Measurements from ENCODE around the gene HHLA2. TPM values are rescaled to one million over a fixed set of nuclear protein-coding genes. Genes with fewer than 3 reads are reported as not detected.

The HHLA2 gene
- not detected in 2 replicates for total RNA-seq

DNA sequence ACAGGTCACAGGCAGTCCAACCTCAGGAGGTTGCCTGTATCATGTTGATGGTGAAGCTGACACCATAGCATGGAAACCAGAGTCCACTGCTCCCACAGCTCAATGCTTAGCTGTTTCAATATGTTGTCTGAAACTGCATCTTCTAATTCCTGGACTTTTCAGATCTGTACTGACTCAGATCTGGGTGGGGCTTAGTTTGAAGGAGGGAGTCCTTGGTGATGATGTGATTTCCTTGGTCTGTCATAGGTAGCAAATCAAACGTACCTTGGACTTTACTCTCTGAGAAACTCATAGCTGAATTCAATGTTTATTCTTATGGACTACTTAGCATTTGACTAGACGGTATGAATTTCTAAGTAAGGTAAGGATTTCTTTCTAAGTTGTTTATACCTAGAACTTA lies at the start of gene HHLA2:
HHLA2 (plus strand) TSS at position 310 of the 400 bp plus-strand sequence. CDS start 55,266 bp downstream, outside the sequence.

Other genes with a start within 250 kb of the HHLA2 start
- 81.0 and 92.9 TPM in 2 replicates for gene CD47, start 205.5 kb upstream of the HHLA2 start, total RNA-seq
- 37.7 and 47.5 TPM in 2 replicates for gene IFT57, start 74.1 kb upstream of the HHLA2 start, total RNA-seq
- gene MYH15, start 214.0 kb downstream of the HHLA2 start, total RNA-seq = 1.3 and 1.6 TPM in 2 replicates